ENCODE measurements around the gene PALMD. TPM values are rescaled to one million over a fixed set of nuclear protein-coding genes. Genes with fewer than 3 reads are reported as not detected.

Gene PALMD
- total and polyA plus RNA-seq, 2 of the 8 experiments (the other 6 are each of a cell fraction or from before 2014, with no cell fraction given) = not detected

GRCh38 chr1:99634971-99635624, 10.8 kb upstream of the PALMD start (continued):
- TF ChIP-seq BRCA1 (IDR thresholded peaks at IDR 0.05; ENCODE audit: low read depth, low read length) (no peak), KDM1A (IDR thresholded peaks at IDR 0.05; ENCODE audit: borderline replicate concordance, low read length) (no peak)
